H1 (cell line): Measurements from ENCODE around the gene RSU1.

Experiments
- CHD2 ChIP-seq: IDR thresholded peaks from 2 replicates; pipeline ENCODE4 v1.6.1; 2012; ENCODE audit warnings: low read length, improper control_type of control experiment
- CTCF ChIP-seq, 3 experiments: IDR thresholded peaks; 1 replicate in 2 of 3; 2 replicates in 1 of 3; pipeline versions ENCODE4 v1.5.1 to v1.6.1; 2011; ENCODE audit warnings: low read length in 3 of 3, mild to moderate bottlenecking in 3 of 3, inconsistent platforms in 2 of 3, low read depth in 1 of 3, moderate library complexity in 1 of 3; ENCODE audit not compliant: insufficient read depth in 1 of 3; ENCODE audit errors: control extremely low read depth in 1 of 3
- EP300 ChIP-seq, 2 experiments: IDR thresholded peaks; 1 replicate in 1 of 2; 2 replicates in 1 of 2; pipeline ENCODE4 v1.6.1; 2011 to 2012; ENCODE audit warnings: low read depth in 2 of 2, low read length in 2 of 2, mild to moderate bottlenecking in 2 of 2, borderline replicate concordance in 1 of 2, inconsistent platforms in 1 of 2, moderate library complexity in 1 of 2
- SP2 ChIP-seq: IDR thresholded peaks from 2 replicates; pipeline ENCODE4 v1.6.1; 2012; ENCODE audit warnings: mild to moderate bottlenecking, low read length, inconsistent platforms
- SRF ChIP-seq: IDR thresholded peaks from 2 replicates; pipeline ENCODE4 v1.6.1; 2011; ENCODE audit warnings: mild to moderate bottlenecking, low read depth, low read length, moderate library complexity
- TAF7 ChIP-seq: optimal IDR thresholded peaks from 2 replicates; pipeline ENCODE3; 2011; ENCODE audit warnings: low read depth, mild to moderate bottlenecking, inconsistent platforms, low read length, moderate library complexity, borderline replicate concordance

DNA sequence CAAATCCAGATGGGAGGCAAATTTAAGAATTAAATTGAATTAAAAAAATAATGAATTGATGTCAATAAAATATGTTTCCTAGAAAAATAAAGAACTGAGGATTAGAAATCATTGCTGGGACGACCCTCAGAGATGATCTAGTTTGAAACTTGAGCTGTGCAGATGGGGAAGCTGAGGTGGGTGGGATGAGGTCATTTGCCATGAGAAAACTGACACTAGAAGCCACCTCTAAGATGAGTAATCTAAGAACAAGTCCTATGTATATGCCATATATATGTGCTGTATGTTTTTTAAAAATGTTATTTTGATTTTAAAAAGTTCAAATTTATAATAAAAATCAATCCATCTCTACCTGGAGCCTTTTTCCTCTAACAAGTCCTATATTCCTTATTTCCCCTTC, 135.7 kb downstream of the RSU1 start:
- TF ChIP-seq TAF7 = no peak
- TF ChIP-seq EP300 (IDR thresholded peaks at IDR 0.05; ENCODE audit: borderline replicate concordance in 1 of 2, low read depth in 2 of 2, low read length in 2 of 2) = no peak
- TF ChIP-seq CTCF (IDR thresholded peaks at IDR 0.05; ENCODE audit: control extremely low read depth in 1 of 3, insufficient read depth in 1 of 3, low read depth in 1 of 3, low read length in 3 of 3) = no peak
- no peak for TF ChIP-seq CHD2
- TF ChIP-seq SRF = no peak
- no peak for TF ChIP-seq SP2
